Measurements from ENCODE around the gene SELENOO. TPM values are rescaled to one million over a fixed set of nuclear protein-coding genes. Genes with fewer than 3 reads are reported as not detected.

The SELENOO gene
- polyA plus RNA-seq, 1 experiment: 6.8 TPM

DNA sequence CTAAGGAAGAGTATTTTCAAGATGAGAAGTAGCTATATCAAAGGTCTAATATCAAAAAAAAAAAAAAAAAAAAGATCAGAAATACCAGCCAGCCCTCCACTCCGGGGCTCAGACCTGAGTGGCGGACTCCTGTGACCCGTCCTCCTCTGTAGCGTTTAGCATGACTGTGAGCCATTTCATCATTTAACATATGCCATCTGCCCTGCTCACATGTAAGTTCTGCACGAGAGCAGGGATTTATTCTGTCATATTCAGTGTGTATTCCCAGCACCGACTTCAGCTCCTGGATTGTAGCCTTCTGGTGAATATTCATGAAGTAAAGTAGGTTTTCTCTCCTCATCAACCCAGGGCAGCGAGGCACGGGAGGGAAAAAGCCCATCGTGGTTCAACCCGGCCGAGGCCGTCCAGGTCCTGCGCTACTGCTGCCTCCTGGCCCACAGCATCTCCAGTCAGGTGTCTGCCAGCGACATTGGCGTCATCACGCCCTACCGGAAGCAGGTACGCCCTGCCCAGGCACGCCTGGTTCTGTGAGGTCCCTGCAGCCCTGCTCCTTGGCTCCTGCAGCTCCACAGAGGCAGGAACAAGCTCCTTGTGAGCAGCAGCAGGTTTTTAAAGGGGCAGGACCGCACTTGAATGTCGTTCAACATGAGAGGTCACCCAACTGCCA is 43.0 kb upstream of the SELENOO start:
- ChIA-PET CTCF (interaction anchor here (0.6 to 1.9 kb wide), 4 partner anchors 12 to 209 kb away, joined by 3 to 4 read pairs (median 4); no protein-coding TSS in a partner anchor), POLR2A (no interaction called here)

DNA sequence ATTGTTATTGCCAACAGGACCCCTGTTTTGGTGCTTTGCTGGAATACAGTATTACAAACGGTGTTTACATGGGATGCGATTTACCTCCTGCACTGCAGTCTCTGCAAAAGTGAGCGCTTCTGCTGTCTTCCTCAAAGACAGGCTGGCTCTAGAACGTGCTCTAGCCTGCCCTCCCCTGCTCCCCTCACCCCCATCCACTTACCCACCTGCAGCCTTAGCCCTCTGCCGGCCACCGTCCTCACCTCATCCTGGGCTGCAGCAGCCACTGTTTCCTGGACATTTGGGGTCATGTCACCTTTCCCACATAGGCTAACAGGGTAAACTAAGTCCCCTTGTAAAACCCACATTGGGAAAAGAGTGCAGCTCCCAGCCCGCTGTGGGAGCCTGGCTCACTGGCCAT is 39.9 kb upstream of the SELENOO start:
- no peak for DNase-seq (ENCODE audit: low read depth, low spot score)
- POLR2A ChIA-PET: no interaction called here
- peaks cover 7% of the 10 kb centered on the region; the same call in 1 of the 2 replicates for H3K9me3 ChIP-seq (ENCODE audit: control insufficient read depth, insufficient read depth, low read length)
- no peak overlapping the region for H3K4me3 ChIP-seq (ENCODE audit: low read depth, low read length)
- no peaks in the 10 kb centered on the region for H3K27me3 ChIP-seq (ENCODE audit: control insufficient read depth, insufficient read depth, low read length)
- H3K27ac ChIP-seq (ENCODE audit: low read depth, low read length): no peak overlapping the region
- CTCF ChIA-PET: no interaction called here
- TF ChIP-seq, protein P1, sequence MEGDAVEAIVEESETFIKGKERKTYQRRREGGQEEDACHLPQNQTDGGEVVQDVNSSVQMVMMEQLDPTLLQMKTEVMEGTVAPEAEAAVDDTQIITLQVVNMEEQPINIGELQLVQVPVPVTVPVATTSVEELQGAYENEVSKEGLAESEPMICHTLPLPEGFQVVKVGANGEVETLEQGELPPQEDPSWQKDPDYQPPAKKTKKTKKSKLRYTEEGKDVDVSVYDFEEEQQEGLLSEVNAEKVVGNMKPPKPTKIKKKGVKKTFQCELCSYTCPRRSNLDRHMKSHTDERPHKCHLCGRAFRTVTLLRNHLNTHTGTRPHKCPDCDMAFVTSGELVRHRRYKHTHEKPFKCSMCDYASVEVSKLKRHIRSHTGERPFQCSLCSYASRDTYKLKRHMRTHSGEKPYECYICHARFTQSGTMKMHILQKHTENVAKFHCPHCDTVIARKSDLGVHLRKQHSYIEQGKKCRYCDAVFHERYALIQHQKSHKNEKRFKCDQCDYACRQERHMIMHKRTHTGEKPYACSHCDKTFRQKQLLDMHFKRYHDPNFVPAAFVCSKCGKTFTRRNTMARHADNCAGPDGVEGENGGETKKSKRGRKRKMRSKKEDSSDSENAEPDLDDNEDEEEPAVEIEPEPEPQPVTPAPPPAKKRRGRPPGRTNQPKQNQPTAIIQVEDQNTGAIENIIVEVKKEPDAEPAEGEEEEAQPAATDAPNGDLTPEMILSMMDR (IDR thresholded peaks at IDR 0.05; ENCODE audit: low read depth, low read length): no peak

More for the DNA sequence above, 43.0 kb upstream of the SELENOO start:
- TF ChIP-seq, protein P1 (IDR thresholded peaks at IDR 0.05; ENCODE audit: low read depth, low read length): no peak
- Histone ChIP-seq H3K27me3 (ENCODE audit: control insufficient read depth, insufficient read depth, low read length) (peaks cover 2% of the 10 kb centered on the region), H3K27ac (ENCODE audit: low read depth, low read length) (no peak overlapping the region), H3K4me3 (ENCODE audit: low read depth, low read length) (no peak overlapping the region), H3K9me3 (ENCODE audit: control insufficient read depth, insufficient read depth, low read length) (no peaks in the 10 kb centered on the region; the same call in 1 of the 2 replicates)
- DNase-seq (ENCODE audit: low read depth, low spot score): no peak

DNA sequence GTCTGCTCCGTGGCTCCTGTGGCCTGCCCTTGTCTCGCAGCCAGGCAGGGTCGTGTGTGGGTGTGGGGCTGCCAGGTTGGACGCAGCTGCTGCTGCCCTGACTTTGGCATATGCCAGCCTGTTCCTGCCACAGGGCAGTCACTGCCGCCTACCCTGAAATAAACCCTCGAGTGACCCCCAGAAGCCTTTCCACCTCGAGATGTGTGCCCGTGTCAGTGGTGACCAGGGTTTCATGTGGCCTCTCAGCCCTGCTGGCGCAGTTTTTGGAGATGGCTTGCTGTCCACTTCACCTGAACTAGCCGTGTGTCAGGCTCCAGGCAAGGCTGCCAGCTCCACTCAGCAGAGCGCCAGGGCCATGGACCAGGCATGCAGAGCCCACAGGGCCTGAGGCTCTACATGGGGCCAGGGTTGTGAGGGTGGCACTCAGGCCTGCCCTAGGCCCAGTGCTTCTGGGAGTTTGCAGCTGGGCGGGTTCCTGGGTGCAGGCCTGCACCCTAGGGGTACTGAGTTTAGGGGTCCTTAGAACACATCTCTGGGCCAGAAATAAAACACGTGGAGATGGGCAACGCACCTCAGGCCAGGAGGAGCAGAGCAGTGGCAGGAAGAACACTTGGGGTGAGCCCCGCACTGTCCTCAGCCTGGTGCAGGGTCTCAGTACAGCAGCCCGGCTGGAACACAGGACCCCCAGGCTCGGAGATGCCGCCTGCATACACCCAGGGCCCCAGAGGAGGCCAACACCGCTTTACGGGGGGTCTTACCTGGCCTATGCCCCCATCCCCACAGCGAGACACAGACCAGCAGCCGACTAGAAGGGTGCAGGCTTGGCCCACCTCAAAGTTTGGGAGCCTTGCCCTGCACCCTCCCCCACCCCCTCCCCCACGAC is 39.1 kb upstream of the SELENOO start:
- DNase-seq (ENCODE audit: low read depth, low spot score): no peak
- CTCF ChIA-PET: no interaction called here

DNA sequence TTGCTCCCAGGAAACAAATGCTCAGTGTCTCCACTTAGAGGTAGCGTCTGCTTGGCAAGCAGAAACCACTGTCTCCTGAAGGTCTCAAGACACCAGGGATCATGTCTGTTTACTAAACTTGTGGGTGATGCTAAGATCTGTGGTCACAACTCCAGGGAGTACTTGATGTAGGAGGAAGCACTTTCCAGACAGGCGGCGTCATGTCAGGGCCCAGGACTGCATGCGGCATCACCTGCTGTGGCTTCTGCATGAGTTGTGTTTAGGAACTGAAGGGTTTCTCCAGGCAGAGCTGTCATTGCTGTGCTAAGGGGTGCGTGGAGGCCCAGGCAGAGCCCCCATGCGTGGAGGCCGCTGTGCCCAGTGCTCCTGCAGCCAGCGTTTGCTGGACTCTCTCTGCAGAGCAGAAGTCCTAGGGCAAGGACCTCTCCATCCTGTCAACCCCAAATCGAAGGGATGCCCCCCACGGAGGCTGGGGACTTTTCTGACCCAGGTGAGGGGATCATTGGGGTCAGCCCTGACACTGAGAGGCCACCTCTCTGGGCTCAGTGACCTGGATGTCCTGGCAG is 38.3 kb upstream of the SELENOO start:
- H3K27ac ChIP-seq (ENCODE audit: low read depth, low read length): no peak overlapping the region
- H3K4me3 ChIP-seq (ENCODE audit: low read depth, low read length): no peak overlapping the region
- no peak for DNase-seq (ENCODE audit: low read depth, low spot score)
- H3K9me3 ChIP-seq (ENCODE audit: control insufficient read depth, insufficient read depth, low read length): peaks cover 14% of the 10 kb centered on the region; the same call in 1 of the 2 replicates
- TF ChIP-seq, protein P1 (IDR thresholded peaks at IDR 0.05; ENCODE audit: low read depth, low read length): no peak
- H3K27me3 ChIP-seq (ENCODE audit: control insufficient read depth, insufficient read depth, low read length): no peaks in the 10 kb centered on the region
- CTCF ChIA-PET: no interaction called here
- POLR2A ChIA-PET: no interaction called here

More for the DNA sequence above, 39.1 kb upstream of the SELENOO start:
- TF ChIP-seq, protein P1 (IDR thresholded peaks at IDR 0.05; ENCODE audit: low read depth, low read length): no peak
- Histone ChIP-seq H3K27me3 (ENCODE audit: control insufficient read depth, insufficient read depth, low read length) (no peaks in the 10 kb centered on the region), H3K27ac (ENCODE audit: low read depth, low read length) (no peak overlapping the region), H3K9me3 (ENCODE audit: control insufficient read depth, insufficient read depth, low read length) (peaks cover 14% of the 10 kb centered on the region; the same call in 1 of the 2 replicates), H3K4me3 (ENCODE audit: low read depth, low read length) (no peak overlapping the region)
- POLR2A ChIA-PET: no interaction called here

All from AG04450 (cell line).